GM12892 (cell line): ENCODE measurements around the gene OPN3.

Source experiments
- POLR2A ChIP-seq: IDR thresholded peaks from 2 replicates; pipeline ENCODE4 v1.6.1; 2011; ENCODE audit warnings: low read depth, low read length, control low read depth
- TAF1 ChIP-seq: IDR thresholded peaks from 2 replicates; pipeline ENCODE4 v1.6.1; 2011; ENCODE audit warnings: low read depth, mild to moderate bottlenecking, control low read depth, low read length, borderline replicate concordance

GRCh38 chr1:241608379-241609033 is 31.7 kb downstream of the OPN3 start:
- TF ChIP-seq TAF1 (no peak), POLR2A (no peak)
